T-cell (primary cell): ENCODE measurements around the gene SLC8A3. TPM values are rescaled to one million over a fixed set of nuclear protein-coding genes. Genes with fewer than 3 reads are reported as not detected.

ENCODE experiments used
- ATAC-seq, 4 experiments: fragments of 200-7000 bp in 3 of 4; fragments of 150-1000 bp in 1 of 4; cut with Tn5 transposase; replicated peaks in 1 of 4; 1 replicate in 3 of 4; 2 replicates in 1 of 4; pipeline ENCODE4 v1.10.0; 2021; ENCODE audit warnings: moderate library complexity in 3 of 4, mild to moderate bottlenecking in 2 of 4, moderate number of reproducible peaks in 1 of 4
- CTCF ChIA-PET, 2 donors: fragments of 300-600 bp; sonication (Branson Sonifier 250); formaldehyde crosslinking; loops; one replicate each; lab custom pipeline; 2022; ENCODE audit warnings: antibody characterized with exemption in 2 of 2; lab: Charles Lee
- POLR2A ChIA-PET, 2 donors: fragments of 300-600 bp; sonication (Branson Sonifier 250); formaldehyde crosslinking; loops; one replicate each; lab custom pipeline; 2022; ENCODE audit warnings: antibody characterized with exemption in 2 of 2; lab: Charles Lee
- DNase-seq, 35 experiments: peaks; one replicate each; pipeline versions ENCODE4 v3.0.0 to v3.0.0-alpha.2; 2013 to 2023
- H3K27ac ChIP-seq: one replicate; pipeline ENCODE4 v1.5.1; 2013; ENCODE audit warnings: low read length
- H3K27me3 ChIP-seq, 2 experiments: replicated peaks in 1 of 2; 1 replicate in 1 of 2; 2 replicates in 1 of 2; pipeline versions ENCODE4 v1.6.1 to v1.7.0; 2013; ENCODE audit warnings: low read length in 1 of 2, mixed read lengths in 1 of 2; ENCODE audit not compliant: control insufficient read depth in 2 of 2, insufficient read depth in 2 of 2; ENCODE audit errors: extremely low read depth in 1 of 2
- H3K36me3 ChIP-seq, 2 donors: 1 replicate in 1 of 2; 2 replicates in 1 of 2; pipeline versions ENCODE4 v1.6.1 to v1.7.0; 2013; ENCODE audit warnings: low read length in 1 of 2; ENCODE audit not compliant: control insufficient read depth in 2 of 2, insufficient read depth in 1 of 2; ENCODE audit errors: extremely low read depth in 1 of 2
- H3K4me1 ChIP-seq, 2 experiments: 1 replicate in 1 of 2; 2 replicates in 1 of 2; pipeline versions ENCODE4 v1.6.1 to v1.7.0; 2013; ENCODE audit warnings: low read length in 2 of 2, mixed read lengths in 1 of 2; ENCODE audit not compliant: insufficient read depth in 2 of 2, control insufficient read depth in 1 of 2; ENCODE audit errors: extremely low read depth in 1 of 2
- H3K4me3 ChIP-seq, 2 donors: 1 replicate in 1 of 2; 2 replicates in 1 of 2; pipeline versions ENCODE4 v1.5.1 to v1.7.0; 2013; ENCODE audit warnings: mild to moderate bottlenecking in 2 of 2, low read length in 1 of 2, moderate library complexity in 1 of 2; ENCODE audit not compliant: control insufficient read depth in 1 of 2; ENCODE audit errors: extremely low read depth in 1 of 2
- H3K9me3 ChIP-seq: 2 replicates; pipeline ENCODE4 v1.7.0; 2013
- H3K27ac Mint-ChIP-seq, 2 donors: one replicate each; pipeline ENCODE4 v1.8.0; 2020 to 2021; ENCODE audit warnings: mild to moderate bottlenecking in 2 of 2, mixed read lengths in 2 of 2
- H3K27me3 Mint-ChIP-seq, 2 donors: one replicate each; pipeline ENCODE4 v1.8.0; 2021 to 2022; ENCODE audit warnings: mixed read lengths in 2 of 2
- H3K36me3 Mint-ChIP-seq: one replicate; pipeline ENCODE4 v1.8.0; 2021; ENCODE audit warnings: mixed read lengths
- H3K4me1 Mint-ChIP-seq, 3 donors: one replicate each; pipeline ENCODE4 v1.8.0; 2020 to 2022; ENCODE audit warnings: mixed read lengths in 3 of 3, mild to moderate bottlenecking in 1 of 3
- H3K4me3 Mint-ChIP-seq, 3 donors: one replicate each; pipeline ENCODE4 v1.8.0; 2020 to 2022; ENCODE audit warnings: mild to moderate bottlenecking in 3 of 3, mixed read lengths in 3 of 3, moderate library complexity in 3 of 3
- H3K9me3 Mint-ChIP-seq, 3 donors: one replicate each; pipeline ENCODE4 v1.8.0; 2020 to 2022; ENCODE audit warnings: mixed read lengths in 3 of 3
- WGBS: methylation state at CpG from one replicate; pipeline ENCODE4 v1.1.5; 2013; ENCODE audit warnings: missing lambda C conversion rate; ENCODE audit not compliant: insufficient coverage; 5-methylcytosine and 5-hydroxymethylcytosine counted together
- total RNA-seq, 35 experiments: library from RNA in 6 of 35; stranded (reverse) in 6 of 35; fragments of 120-200 nt in 1 of 35; gene quantifications; one replicate each; pipeline versions ENCODE4 v1.2.1 to v1.2.4 and lab custom pipeline; 2013 to 2026

The SLC8A3 gene
- total RNA-seq, 5 donors from 2014 or later (not counting 1 experiment from before 2014, with no cell fraction given): 0.06 to 0.21 (median 0.10) TPM; not detected in 2

DNA sequence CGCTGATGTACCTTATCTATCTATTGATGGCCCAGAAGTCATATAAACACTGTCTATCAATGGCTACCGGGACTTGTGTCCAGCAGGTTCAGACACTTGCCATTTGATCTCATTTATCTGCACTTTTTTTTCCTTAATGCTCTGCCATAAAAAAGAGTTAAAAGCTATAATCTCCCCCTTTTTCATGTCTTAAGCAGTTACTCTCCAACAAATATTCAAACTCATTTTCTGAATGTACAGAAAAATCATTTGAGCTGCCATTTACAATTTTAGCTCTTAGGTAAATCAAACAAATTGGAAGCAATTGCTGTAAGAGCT, 101.4 kb downstream of the SLC8A3 start:
- 38% methylated on average over 2 of the region's 2 CpGs for WGBS
- no peak overlapping the region for H3K27ac Mint-ChIP-seq
- POLR2A ChIA-PET: no interaction called here
- Histone ChIP-seq H3K27ac (no peak overlapping the region), H3K9me3 (no peaks in the 10 kb centered on the region), H3K4me3 (no peak overlapping the region), H3K36me3 (no peaks in the 10 kb centered on the region), H3K4me1 (no peaks in the 10 kb centered on the region), H3K27me3 (no peaks in the 10 kb centered on the region)
- no peak for DNase-seq
- no peaks in the 10 kb centered on the region for H3K36me3 Mint-ChIP-seq
- peaks cover 23 to 32% of the 10 kb centered on the region in 2 donors for H3K27me3 Mint-ChIP-seq
- no peaks in the 10 kb centered on the region for H3K9me3 Mint-ChIP-seq
- no peak overlapping the region for H3K4me3 Mint-ChIP-seq
- CTCF ChIA-PET: interaction anchor here in 1 of 2 donors (0.5 to 1.4 kb wide), 3 partner anchors 480 to 730 kb away, joined by 3 to 4 read pairs (median 3); no protein-coding TSS in a partner anchor
- no peaks in the 10 kb centered on the region for H3K4me1 Mint-ChIP-seq
- ATAC-seq: no peak

DNA sequence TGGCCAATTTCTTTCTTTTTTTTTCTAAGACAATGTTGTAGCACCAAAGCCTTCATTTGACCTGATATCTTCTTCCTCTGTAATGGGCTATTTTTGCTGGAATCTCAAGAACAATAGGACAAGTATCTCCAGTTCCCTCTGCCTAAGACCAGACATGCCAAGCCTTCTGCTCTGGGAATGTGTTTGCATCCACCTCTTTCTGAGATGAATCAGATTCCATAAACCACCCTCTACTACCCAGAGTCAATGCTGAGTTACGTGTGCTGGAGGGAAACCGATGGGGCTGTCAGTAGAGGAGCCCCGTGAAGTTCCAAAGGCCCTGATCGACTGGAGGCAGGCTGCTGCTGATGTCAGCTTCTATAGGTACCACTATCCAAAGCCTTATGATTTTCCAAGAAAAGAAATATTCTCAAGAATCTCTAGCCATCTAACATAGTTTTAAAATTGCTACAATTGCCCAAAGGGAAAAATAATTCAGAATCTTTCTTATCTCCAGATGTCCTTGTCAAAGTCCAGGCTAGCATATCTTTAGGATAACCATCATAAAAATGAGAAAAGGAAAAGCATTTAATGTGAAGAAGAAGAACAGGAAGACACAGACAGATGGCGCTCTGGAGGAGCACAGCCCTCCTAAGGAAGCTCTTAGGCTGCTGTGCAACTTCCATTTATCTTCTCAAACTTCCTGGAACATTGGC, 101.9 kb downstream of the SLC8A3 start:
- Histone ChIP-seq H3K4me3 (no peak overlapping the region), H3K27ac (no peak overlapping the region), H3K9me3 (no peaks in the 10 kb centered on the region), H3K36me3 (no peaks in the 10 kb centered on the region), H3K27me3 (no peaks in the 10 kb centered on the region), H3K4me1 (no peaks in the 10 kb centered on the region)
- Mint-ChIP-seq H3K36me3 (no peaks in the 10 kb centered on the region), H3K27me3 (peaks cover 18 to 28% of the 10 kb centered on the region in 2 donors), H3K27ac (no peak overlapping the region), H3K4me1 (no peaks in the 10 kb centered on the region), H3K4me3 (no peak overlapping the region), H3K9me3 (no peaks in the 10 kb centered on the region)
- ChIA-PET POLR2A (no interaction called here), CTCF (interaction anchor here in 1 of 2 donors (0.5 to 1.4 kb wide), 3 partner anchors 481 to 731 kb away, joined by 3 to 4 read pairs (median 3); no protein-coding TSS in a partner anchor)
- ATAC-seq (no peak), DNase-seq (peak in 1 of 35 experiments; percentile 6)
- WGBS: 45% methylated on average over 4 of the region's 5 CpGs

DNA sequence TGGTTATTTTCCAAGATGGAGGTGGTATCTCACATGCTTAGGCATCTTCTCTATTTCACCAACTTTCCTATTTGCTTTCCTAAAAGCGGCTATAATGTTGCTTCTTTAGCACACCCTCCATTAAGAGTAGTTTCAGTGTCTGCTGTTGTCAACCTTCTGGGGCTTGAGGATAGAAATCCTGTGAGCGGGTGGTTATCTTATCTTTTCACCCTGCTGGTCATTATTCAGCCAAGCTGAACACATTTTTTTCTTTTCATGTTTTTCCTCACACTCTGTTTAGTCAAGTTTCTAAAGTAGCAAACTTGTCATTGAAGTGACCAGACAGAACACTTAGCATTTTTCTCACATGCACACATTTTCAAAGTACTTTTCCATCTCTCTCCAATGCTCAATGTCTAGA, 104.5 kb downstream of the SLC8A3 start:
- ChIA-PET POLR2A (no interaction called here), CTCF (no interaction called here)
- DNase-seq (no peak), ATAC-seq (no peak)
- no peak overlapping the region for H3K4me3 ChIP-seq
- Mint-ChIP-seq H3K4me1 (no peaks in the 10 kb centered on the region), H3K36me3 (no peaks in the 10 kb centered on the region), H3K4me3 (no peak overlapping the region), H3K9me3 (no peaks in the 10 kb centered on the region), H3K27me3 (peaks cover 18 to 34% of the 10 kb centered on the region in 2 donors), H3K27ac (no peak overlapping the region)
- H3K27ac ChIP-seq: no peak overlapping the region
- no peaks in the 10 kb centered on the region for H3K9me3 ChIP-seq
- H3K36me3 ChIP-seq: no peaks in the 10 kb centered on the region
- no peaks in the 10 kb centered on the region for H3K4me1 ChIP-seq
- no peaks in the 10 kb centered on the region for H3K27me3 ChIP-seq
- WGBS: no CpG with 5 or more reads among the region's 2 CpGs

DNA sequence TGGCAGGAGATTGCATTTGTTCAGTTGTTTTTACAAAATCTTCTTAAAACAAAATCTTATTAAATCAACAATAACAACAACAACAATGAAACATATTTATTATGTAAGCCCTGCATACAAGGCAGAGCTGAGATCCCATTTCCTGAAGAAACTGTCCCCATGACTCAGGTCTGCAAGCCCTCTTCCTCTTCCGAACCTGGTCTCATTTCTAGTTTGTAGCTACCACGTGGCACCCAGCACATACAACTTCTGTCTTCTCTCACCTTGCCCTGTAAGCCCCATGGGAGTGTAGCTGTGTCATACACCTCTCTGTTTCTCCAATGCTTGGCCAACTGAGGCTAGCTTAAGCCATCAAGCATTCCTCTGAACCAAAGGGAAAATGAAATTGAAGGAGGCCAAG, 106.4 kb downstream of the SLC8A3 start:
- Histone ChIP-seq H3K4me3 (no peak overlapping the region), H3K27me3 (no peaks in the 10 kb centered on the region), H3K36me3 (no peaks in the 10 kb centered on the region), H3K27ac (no peak overlapping the region), H3K4me1 (no peaks in the 10 kb centered on the region), H3K9me3 (no peaks in the 10 kb centered on the region)
- DNase-seq (no peak), ATAC-seq (no peak)
- Mint-ChIP-seq H3K27ac (no peak overlapping the region), H3K36me3 (no peaks in the 10 kb centered on the region), H3K9me3 (no peaks in the 10 kb centered on the region), H3K4me3 (no peak overlapping the region), H3K4me1 (no peaks in the 10 kb centered on the region), H3K27me3 (peaks cover 24 to 45% of the 10 kb centered on the region in 2 donors)
- ChIA-PET CTCF (interaction anchor here in 1 of 2 donors (0.6 kb wide), 1 partner anchor 504 kb away, joined by 3 read pairs; no protein-coding TSS in a partner anchor), POLR2A (no interaction called here)
- WGBS: 13% methylated on average over 2 of the region's 2 CpGs

DNA sequence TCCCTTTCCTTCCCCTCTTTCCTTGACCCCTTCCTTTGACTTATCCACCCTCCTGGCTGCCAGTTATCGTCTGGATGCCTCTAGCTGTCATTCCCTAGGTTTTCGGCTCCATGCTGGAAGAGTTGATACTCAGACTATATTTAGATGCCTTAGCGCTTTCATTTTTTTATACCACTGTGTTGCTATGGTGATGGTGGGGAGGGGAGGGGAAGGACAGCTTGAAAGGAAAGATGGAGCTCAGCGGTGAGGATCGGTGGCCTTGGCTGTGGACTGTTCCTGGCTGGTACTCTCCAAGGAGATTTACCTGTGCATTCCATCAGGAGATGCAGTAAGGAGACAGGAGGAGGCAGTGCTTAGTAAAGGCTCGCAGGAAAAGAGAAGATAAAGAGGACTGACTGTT, 108.7 kb downstream of the SLC8A3 start:
- Mint-ChIP-seq H3K36me3 (no peaks in the 10 kb centered on the region), H3K27me3 (peaks cover 26 to 45% of the 10 kb centered on the region in 2 donors), H3K27ac (no peak overlapping the region), H3K4me1 (no peaks in the 10 kb centered on the region), H3K4me3 (no peak overlapping the region), H3K9me3 (no peaks in the 10 kb centered on the region)
- ATAC-seq: no peak
- no peak overlapping the region for H3K4me3 ChIP-seq
- H3K27me3 ChIP-seq: peaks cover 0 to 2% of the 10 kb centered on the region in 2 experiments
- CTCF ChIA-PET: no interaction called here
- POLR2A ChIA-PET: no interaction called here
- no peaks in the 10 kb centered on the region for H3K9me3 ChIP-seq
- DNase-seq: no peak
- no peak overlapping the region for H3K27ac ChIP-seq
- no peaks in the 10 kb centered on the region for H3K36me3 ChIP-seq
- H3K4me1 ChIP-seq: no peaks in the 10 kb centered on the region
- 100% methylated on average over 2 of the region's 6 CpGs for WGBS

DNA sequence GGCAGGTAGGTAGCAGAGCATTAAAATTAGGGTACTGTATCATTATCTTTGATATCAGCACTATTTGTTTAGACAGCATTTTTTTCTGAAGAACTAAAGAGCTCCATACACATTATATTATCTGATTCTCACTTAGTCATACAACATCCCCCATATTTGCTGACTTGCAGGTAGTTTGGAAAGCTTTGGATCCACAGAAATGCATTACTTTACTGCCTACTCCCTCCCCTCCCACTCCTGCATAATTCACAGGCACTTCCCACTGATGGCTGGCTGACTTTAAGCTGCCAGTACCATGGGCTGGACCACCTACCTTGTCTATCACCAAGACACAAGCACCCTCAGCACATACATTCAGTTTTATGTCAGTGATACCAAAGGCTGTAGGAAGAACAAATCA, 110.4 kb downstream of the SLC8A3 start:
- Mint-ChIP-seq H3K4me1 (no peaks in the 10 kb centered on the region), H3K36me3 (no peaks in the 10 kb centered on the region), H3K27ac (no peak overlapping the region), H3K27me3 (peaks cover 28 to 37% of the 10 kb centered on the region in 2 donors), H3K4me3 (no peak overlapping the region), H3K9me3 (no peaks in the 10 kb centered on the region)
- no peak for ATAC-seq
- no peak overlapping the region for H3K4me3 ChIP-seq
- H3K27ac ChIP-seq: no peak overlapping the region
- DNase-seq: no peak
- H3K4me1 ChIP-seq: no peaks in the 10 kb centered on the region
- H3K9me3 ChIP-seq: no peaks in the 10 kb centered on the region
- ChIA-PET CTCF (no interaction called here), POLR2A (no interaction called here)
- peaks cover 0 to 4% of the 10 kb centered on the region in 2 experiments for H3K27me3 ChIP-seq
- H3K36me3 ChIP-seq: no peaks in the 10 kb centered on the region
